Tibial artery (tissue), 4 donors: ENCODE measurements around the gene TADA3.

Source experiments
- DNase-seq, 2 donors: peaks; one replicate each; pipeline ENCODE4 v3.0.0-alpha.2; 2019
- H3K27ac ChIP-seq, 2 donors: fragments of 200-600 bp; sonication (generic) in 1 of 2; 1 replicate in 1 of 2; 2 replicates in 1 of 2; pipeline ENCODE4 v1.5.1; 2018 to 2019; ENCODE audit warnings: mild to moderate bottlenecking in 1 of 2
- H3K27me3 ChIP-seq, 2 donors: fragments of 200-600 bp; sonication (generic) in 1 of 2; one replicate each; pipeline versions ENCODE4 v1.5.1 to v1.6.0; 2016 to 2019
- H3K36me3 ChIP-seq, 3 donors: fragments of 200-600 bp; sonication (generic) in 2 of 3; one replicate each; pipeline ENCODE4 v1.5.1; 2016 to 2019; ENCODE audit warnings: mild to moderate bottlenecking in 2 of 3
- H3K4me1 ChIP-seq, 4 donors: fragments of 200-600 bp; sonication (generic) in 2 of 4; 1 replicate in 3 of 4; 2 replicates in 1 of 4; pipeline ENCODE4 v1.5.1; 2016 to 2019
- H3K4me3 ChIP-seq, 2 donors: fragments of 200-600 bp; sonication (generic) in 1 of 2; 1 replicate in 1 of 2; 2 replicates in 1 of 2; pipeline ENCODE4 v1.5.1; 2018 to 2019; ENCODE audit warnings: mild to moderate bottlenecking in 2 of 2
- H3K9me3 ChIP-seq, 3 donors: fragments of 200-600 bp; sonication (generic) in 1 of 3; one replicate each; pipeline ENCODE4 v1.5.1; 2016 to 2019
- CTCF ChIP-seq, 2 experiments: fragments of 200-600 bp in 1 of 2; fragments of 450-650 bp in 1 of 2; IDR thresholded peaks; one replicate each; pipeline ENCODE4 v1.5.1; 2017 to 2019; ENCODE audit warnings: antibody characterized with exemption in 2 of 2, mild to moderate bottlenecking in 1 of 2, moderate library complexity in 1 of 2
- intact Hi-C: fragments of 100-400 bp; cut with DNase I; formaldehyde crosslinking; loops from one replicate; pipeline ENCODE4 v1.15.0; 2023; ENCODE audit warnings: low total_unique reads

TADA3 gene

GRCh38 chr3:9815986-9816385 lies 23.7 kb upstream of the TADA3 start:
- intact Hi-C loops = no loop called here
- DNase-seq = no peak
- Histone ChIP-seq H3K36me3 (peaks cover 0 to 72% (median 11%) of the 10 kb centered on the region in 3 donors), H3K4me3 (no peak overlapping the region), H3K27ac (no peak overlapping the region), H3K4me1 (peaks cover 0 to 6% (median 1%) of the 10 kb centered on the region in 4 donors), H3K27me3 (no peaks in the 10 kb centered on the region), H3K9me3 (no peaks in the 10 kb centered on the region)
- no peak for TF ChIP-seq CTCF (IDR thresholded peaks at IDR 0.05)

- H3K27ac ChIP-seq = no peak overlapping the region
- peaks cover 0 to 16% (median 13%) of the 10 kb centered on the region in 4 donors for H3K4me1 ChIP-seq
- H3K4me3 ChIP-seq = no peak overlapping the region
- DNase-seq = no peak
- no peaks in the 10 kb centered on the region for H3K27me3 ChIP-seq
- H3K36me3 ChIP-seq = peaks cover 0 to 45% (median 11%) of the 10 kb centered on the region in 3 donors
- intact Hi-C loops = no loop called here
- TF ChIP-seq CTCF (IDR thresholded peaks at IDR 0.05) = no peak
- H3K9me3 ChIP-seq = no peaks in the 10 kb centered on the region
These were observed 20.7 kb upstream of the TADA3 start for GRCh38 chr3:9812870-9813483.

DNA sequence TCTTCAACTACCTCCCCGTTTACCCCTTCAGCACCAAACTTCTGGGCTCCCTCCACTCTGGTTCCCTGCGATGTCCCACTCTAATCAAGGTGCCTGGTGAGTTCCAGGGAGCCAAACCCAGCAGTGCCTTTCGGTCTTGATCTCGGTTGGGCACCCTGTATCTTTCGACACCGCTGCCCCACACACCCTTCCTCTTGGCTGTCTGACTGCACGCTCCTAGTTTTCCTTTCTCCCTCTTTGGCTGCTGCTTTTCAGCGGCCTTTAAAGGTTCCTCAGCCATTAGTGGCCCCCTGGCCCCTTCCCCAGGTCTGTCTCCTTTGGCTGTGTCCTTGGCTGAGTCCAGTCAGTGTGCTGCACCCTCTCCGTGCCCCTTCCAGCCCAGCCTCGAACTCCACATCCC lies 18.6 kb upstream of the TADA3 start:
- Histone ChIP-seq H3K27ac (peak overlapping the region; percentile 97 to 98), H3K36me3 (peaks cover 6 to 50% (median 24%) of the 10 kb centered on the region in 3 donors), H3K9me3 (no peaks in the 10 kb centered on the region), H3K4me1 (peaks cover 0 to 16% (median 13%) of the 10 kb centered on the region in 4 donors), H3K27me3 (no peaks in the 10 kb centered on the region), H3K4me3 (peak overlapping the region; percentile 77 to 80)
- intact Hi-C loops = no loop called here
- no peak for TF ChIP-seq CTCF (IDR thresholded peaks at IDR 0.05)
- DNase-seq = no peak

GRCh38 chr3:9810433-9810770 lies 18.1 kb upstream of the TADA3 start:
- H3K27ac ChIP-seq = peak overlapping the region; percentile 97 to 98
- no peak for DNase-seq
- no peaks in the 10 kb centered on the region for H3K9me3 ChIP-seq
- no peak for TF ChIP-seq CTCF (IDR thresholded peaks at IDR 0.05)
- intact Hi-C loops = no loop called here
- H3K4me1 ChIP-seq = peaks cover 0 to 16% (median 13%) of the 10 kb centered on the region in 4 donors
- H3K27me3 ChIP-seq = no peaks in the 10 kb centered on the region
- peaks cover 9 to 50% (median 29%) of the 10 kb centered on the region in 3 donors for H3K36me3 ChIP-seq
- H3K4me3 ChIP-seq = peak overlapping the region; percentile 77 to 80

GRCh38 chr3:9809615-9810432 lies 17.6 kb upstream of the TADA3 start, which contains the start of gene TTLL3:
TSS of gene TTLL3 (plus strand) at chr3:9810262. CDS start at chr3:9810662, 400 bp downstream.
- no peak for TF ChIP-seq CTCF (IDR thresholded peaks at IDR 0.05)
- H3K9me3 ChIP-seq = no peaks in the 10 kb centered on the region
- intact Hi-C loops = no loop called here
- DNase-seq = peak; percentile 84 to 91
- peaks cover 0 to 16% (median 13%) of the 10 kb centered on the region in 4 donors for H3K4me1 ChIP-seq
- H3K27me3 ChIP-seq = no peaks in the 10 kb centered on the region
- peak within 1 kb of the TSS; percentile 77 to 80 for H3K4me3 ChIP-seq
- peaks cover 15 to 50% (median 35%) of the 10 kb centered on the region in 3 donors for H3K36me3 ChIP-seq
- peak within 1 kb of the TSS; percentile 97 to 98 for H3K27ac ChIP-seq
